WTC11 (cell line): ENCODE results near the gene RASAL2. TPM values are rescaled to one million over a fixed set of nuclear protein-coding genes. Genes with fewer than 3 reads are reported as not detected.
"Not testable (repeated sequence)": the region's sequence is repeated elsewhere in the genome, so short reads cannot be mapped to it uniquely, and the experiment has no call there.

Source experiments
- ATAC-seq: fragments of 200-7000 bp; cut with Tn5 transposase; 2 replicates; pipeline ENCODE4 v1.10.0; 2021; ENCODE audit warnings: mild to moderate bottlenecking, moderate library complexity
- CTCF ChIA-PET: fragments of 300-600 bp; sonication (Branson Sonifier 250); formaldehyde crosslinking; loops from one replicate; lab custom pipeline; 2021; ENCODE audit warnings: antibody characterized with exemption; lab: Charles Lee
- POLR2A ChIA-PET: fragments of 350-600 bp; sonication (Branson Sonifier 250); formaldehyde crosslinking; loops from one replicate; lab custom pipeline; 2021; ENCODE audit warnings: antibody characterized with exemption; lab: Charles Lee
- DNase-seq: peaks from one replicate; pipeline ENCODE4 v3.0.0; 2021; ENCODE audit warnings: low spot score
- H3K27ac Mint-ChIP-seq: 2 replicates; pipeline ENCODE4 v1.8.0; 2021; ENCODE audit warnings: mixed read lengths
- H3K27me3 Mint-ChIP-seq: 2 replicates; pipeline ENCODE4 v1.8.0; 2021; ENCODE audit warnings: low read depth, mild to moderate bottlenecking, moderate library complexity, mixed read lengths
- H3K36me3 Mint-ChIP-seq: 2 replicates; pipeline ENCODE4 v1.8.0; 2021; ENCODE audit warnings: mixed read lengths
- H3K4me1 Mint-ChIP-seq: 2 replicates; pipeline ENCODE4 v1.8.0; 2022; ENCODE audit warnings: mixed read lengths
- H3K4me3 Mint-ChIP-seq: 2 replicates; pipeline ENCODE4 v1.8.0; 2021; ENCODE audit warnings: mild to moderate bottlenecking, moderate library complexity, mixed read lengths
- H3K9me3 Mint-ChIP-seq: 2 replicates; pipeline ENCODE4 v1.8.0; 2021; ENCODE audit warnings: mixed read lengths
- ATF2 ChIP-seq: sonication (generic); formaldehyde crosslinking; IDR thresholded peaks from 2 replicates; pipeline ENCODE4 v1.8.1; 2022; ENCODE audit warnings: low read depth, missing genetic modification reagents, borderline replicate concordance
- CREM ChIP-seq: sonication (generic); formaldehyde crosslinking; IDR thresholded peaks from 2 replicates; pipeline ENCODE4 v1.8.1; 2022; ENCODE audit warnings: mild to moderate bottlenecking, missing genetic modification reagents, moderate library complexity
- EMX1 ChIP-seq: fragments of 250-450 bp; sonication (Bioruptor Pico); IDR thresholded peaks from 2 replicates; pipeline ENCODE4 v1.8.0; 2021; ENCODE audit warnings: mild to moderate bottlenecking
- ERG ChIP-seq: fragments of 250-450 bp; sonication (Bioruptor Pico); IDR thresholded peaks from 2 replicates; pipeline ENCODE4 v1.8.0; 2021; ENCODE audit warnings: mild to moderate bottlenecking
- FOXP4 ChIP-seq: sonication (generic); formaldehyde crosslinking; IDR thresholded peaks from 2 replicates; pipeline ENCODE4 v1.8.0; 2022; ENCODE audit warnings: mild to moderate bottlenecking, missing genetic modification reagents
- HMGA2 ChIP-seq: fragments of 250-450 bp; sonication (Bioruptor Pico); IDR thresholded peaks from 2 replicates; pipeline ENCODE4 v1.4.0; 2021; ENCODE audit warnings: mild to moderate bottlenecking, moderate library complexity
- MYBL2 ChIP-seq: sonication (generic); formaldehyde crosslinking; IDR thresholded peaks from 2 replicates; pipeline ENCODE4 v1.8.1; 2023; ENCODE audit warnings: mild to moderate bottlenecking, moderate library complexity, missing genetic modification reagents
- PRRX2 ChIP-seq: fragments of 250-450 bp; sonication (Bioruptor Pico); IDR thresholded peaks from 2 replicates; pipeline ENCODE4 v1.8.0; 2021; ENCODE audit warnings: mild to moderate bottlenecking
- RELA ChIP-seq: sonication (generic); formaldehyde crosslinking; IDR thresholded peaks from 2 replicates; pipeline ENCODE4 v1.8.1; 2022; ENCODE audit warnings: missing genetic modification reagents, mild to moderate bottlenecking, borderline replicate concordance
- SP1 ChIP-seq: sonication (generic); formaldehyde crosslinking; conservative IDR thresholded peaks from 2 replicates; pipeline ENCODE4 v1.8.1; 2022; ENCODE audit warnings: missing genetic modification reagents
- ZNF121 ChIP-seq: sonication (generic); formaldehyde crosslinking; IDR thresholded peaks from 2 replicates; pipeline ENCODE4 v1.8.0; 2023; ENCODE audit warnings: missing genetic modification reagents
- ZNF232 ChIP-seq: sonication (generic); formaldehyde crosslinking; IDR thresholded peaks from 2 replicates; pipeline ENCODE4 v1.8.0; 2022; ENCODE audit warnings: mild to moderate bottlenecking, missing genetic modification reagents
- ZNF263 ChIP-seq: sonication (generic); formaldehyde crosslinking; IDR thresholded peaks from 2 replicates; pipeline ENCODE4 v1.8.1; 2022; ENCODE audit warnings: low read depth, mild to moderate bottlenecking, moderate library complexity, missing genetic modification reagents
- ZNF396 ChIP-seq: fragments of 250-450 bp; sonication (Bioruptor Pico); IDR thresholded peaks from 2 replicates; pipeline ENCODE4 v1.8.0; 2021; ENCODE audit warnings: mild to moderate bottlenecking, moderate library complexity, borderline replicate concordance
- ZNF512 ChIP-seq: sonication (generic); formaldehyde crosslinking; IDR thresholded peaks from 2 replicates; pipeline ENCODE4 v1.8.1; 2022; ENCODE audit warnings: missing genetic modification reagents, borderline replicate concordance
- ZNF532 ChIP-seq: fragments of 250-450 bp; sonication (Bioruptor Pico); IDR thresholded peaks from 2 replicates; pipeline ENCODE4 v1.9.0; 2021; ENCODE audit warnings: mild to moderate bottlenecking, borderline replicate concordance
- ZSCAN18 ChIP-seq: fragments of 250-450 bp; sonication (Bioruptor Pico); IDR thresholded peaks from 2 replicates; pipeline ENCODE4 v2.1.2; 2022; ENCODE audit warnings: mild to moderate bottlenecking, moderate library complexity
- total RNA-seq: library from RNA; stranded (reverse); gene quantifications from 3 replicates; pipeline ENCODE4 v1.2.3, GENCODE V29; 2021

Gene RASAL2
- total RNA-seq, 1 experiment from 2014 or later, result 29.5 TPM

GRCh38 chr1:178192686-178193085 is 98.8 kb downstream of the RASAL2 start:
- POLR2A ChIA-PET, result no interaction called here
- peak overlapping the region; percentile 37; the same call in 1 of the 2 replicates for H3K27ac Mint-ChIP-seq

GRCh38 chr1:178196631-178197030 is 102.7 kb downstream of the RASAL2 start:
- DNase-seq (no peak), ATAC-seq (no peak)
- ChIA-PET POLR2A (no interaction called here), CTCF (no interaction called here)
- H3K4me1 Mint-ChIP-seq, result peaks cover 12% of the 10 kb centered on the region
- H3K9me3 Mint-ChIP-seq, result peaks cover 44% of the 10 kb centered on the region
- TF ChIP-seq FOXP4 (CRISPR knock-in tag), result no peak
- TF ChIP-seq MYBL2, result no peak
- no peak for TF ChIP-seq ZNF396 (CRISPR knock-in tag)
- no peak for TF ChIP-seq PRRX2
- no peak for TF ChIP-seq HMGA2 (CRISPR knock-in tag)
- TF ChIP-seq ZNF512 (CRISPR knock-in tag), result no peak
- no peak for TF ChIP-seq CREM (CRISPR knock-in tag)
- TF ChIP-seq ERG (CRISPR knock-in tag), result no peak
- no peak for TF ChIP-seq EMX1 (CRISPR knock-in tag)
- TF ChIP-seq ZNF532 (CRISPR knock-in tag), result no peak
- TF ChIP-seq ZSCAN18, result no peak
- no peak for TF ChIP-seq ZNF121
- TF ChIP-seq ZNF263 (CRISPR knock-in tag), result no peak
- no peak for TF ChIP-seq ATF2 (CRISPR knock-in tag)
- no peak for TF ChIP-seq ZNF232 (CRISPR knock-in tag)
- H3K27ac Mint-ChIP-seq, result no peak overlapping the region
- H3K4me3 Mint-ChIP-seq, result no peak overlapping the region
- no peaks in the 10 kb centered on the region for H3K27me3 Mint-ChIP-seq
- H3K36me3 Mint-ChIP-seq, result peaks cover 38% of the 10 kb centered on the region

More at GRCh38 chr1:178192686-178193085, 98.8 kb downstream of the RASAL2 start:
- CTCF ChIA-PET, result interaction anchor here (3.5 kb wide), 1 partner anchor 160 kb away, joined by 28 read pairs; no protein-coding TSS in a partner anchor
- H3K27me3 Mint-ChIP-seq, result no peaks in the 10 kb centered on the region
- TF ChIP-seq RELA (CRISPR knock-in tag) (no peak), SP1 (CRISPR knock-in tag) (no peak), ZNF512 (CRISPR knock-in tag) (no peak)
- peaks cover 8% of the 10 kb centered on the region for H3K9me3 Mint-ChIP-seq
- peaks cover 21% of the 10 kb centered on the region for H3K4me1 Mint-ChIP-seq
- ATAC-seq, result no peak
- peaks cover 9% of the 10 kb centered on the region for H3K36me3 Mint-ChIP-seq
- DNase-seq, result no peak
- no peak overlapping the region for H3K4me3 Mint-ChIP-seq

GRCh38 chr1:178202095-178202494 is 108.2 kb downstream of the RASAL2 start:
- ATAC-seq, POLR2A ChIA-PET, DNase-seq, H3K4me1 Mint-ChIP-seq, H3K4me3 Mint-ChIP-seq, H3K27ac Mint-ChIP-seq, H3K27me3 Mint-ChIP-seq: not testable (repeated sequence)
- CTCF ChIA-PET, result interaction anchor here (2.1 kb wide), 1 partner anchor 12 kb away, joined by 7 read pairs; no protein-coding TSS in a partner anchor
- H3K36me3 Mint-ChIP-seq, result peaks cover 53% of the 10 kb centered on the region
- H3K9me3 Mint-ChIP-seq, result peaks cover 62% of the 10 kb centered on the region
